HG03108 (cell line): ENCODE data around the gene AACS.

Experiments
- ATAC-seq: cut with Tn5 transposase; IDR thresholded peaks from one replicate; pipeline ENCODE4 v1.9.1; 2021; ENCODE audit warnings: moderate library complexity; ENCODE audit not compliant: unreplicated experiment

The AACS gene

GRCh38 chr12:125183187-125184067, 118.2 kb downstream of the AACS start:
- ATAC-seq, result no peak

- ATAC-seq, result no peak
These were observed 119.2 kb downstream of the AACS start for GRCh38 chr12:125184213-125184967.

- no peak for ATAC-seq
These were observed 120.1 kb downstream of the AACS start for GRCh38 chr12:125185311-125185739.

GRCh38 chr12:125185740-125186470, 120.7 kb downstream of the AACS start, which contains the start of gene TMEM132B:
TMEM132B (plus strand) TSS chr12:125186386.
- no peak for ATAC-seq

GRCh38 chr12:125186471-125187147, 121.4 kb downstream of the AACS start:
- ATAC-seq, result no peak

- ATAC-seq, result no peak
These were observed 122.0 kb downstream of the AACS start for GRCh38 chr12:125187148-125187745.

- no peak for ATAC-seq
These were observed 122.8 kb downstream of the AACS start for GRCh38 chr12:125187780-125188741.

GRCh38 chr12:125189015-125189414, 123.8 kb downstream of the AACS start:
- no peak for ATAC-seq

- ATAC-seq, result no peak
These were observed 124.3 kb downstream of the AACS start for GRCh38 chr12:125189502-125189901.

- no peak for ATAC-seq
These were observed 126.3 kb downstream of the AACS start for GRCh38 chr12:125191361-125192087.

GRCh38 chr12:125192690-125193221, 127.5 kb downstream of the AACS start:
- ATAC-seq, result no peak
